Liver (tissue), 9 donors: ENCODE data around the gene RPP40. TPM values are rescaled to one million over a fixed set of nuclear protein-coding genes. Genes with fewer than 3 reads are reported as not detected.

Source experiments
- DNase-seq: peaks from one replicate; pipeline ENCODE4 v3.0.0-alpha.2; 2017; ENCODE audit warnings: low spot score
- H3K27ac ChIP-seq, 2 donors: one replicate each; pipeline ENCODE4 v1.7.0; 2013; ENCODE audit warnings: inconsistent platforms in 2 of 2, low read length in 2 of 2, control low read depth in 1 of 2, low read depth in 1 of 2, mild to moderate bottlenecking in 1 of 2
- H3K27me3 ChIP-seq, 4 donors: one replicate each; pipeline versions ENCODE4 v1.6.1 to v1.7.0; 2013; ENCODE audit warnings: low read length in 3 of 4, inconsistent platforms in 1 of 4, mild to moderate bottlenecking in 1 of 4, moderate library complexity in 1 of 4; ENCODE audit not compliant: control insufficient read depth in 4 of 4, insufficient read depth in 4 of 4
- H3K36me3 ChIP-seq, 4 donors: one replicate each; pipeline versions ENCODE4 v1.6.1 to v1.7.0; 2013; ENCODE audit warnings: low read length in 3 of 4, mild to moderate bottlenecking in 3 of 4, low read depth in 1 of 4, moderate library complexity in 1 of 4; ENCODE audit not compliant: control insufficient read depth in 4 of 4, insufficient read depth in 3 of 4
- H3K4me1 ChIP-seq, 4 donors: one replicate each; pipeline versions ENCODE4 v1.6.1 to v1.7.0; 2013; ENCODE audit warnings: low read length in 3 of 4, mild to moderate bottlenecking in 3 of 4, moderate library complexity in 1 of 4; ENCODE audit not compliant: control insufficient read depth in 4 of 4, insufficient read depth in 4 of 4
- H3K4me3 ChIP-seq, 3 donors: one replicate each; pipeline versions ENCODE4 v1.6.1 to v1.7.0; 2013; ENCODE audit warnings: low read length in 3 of 3, control low read depth in 1 of 3, low read depth in 1 of 3, mild to moderate bottlenecking in 1 of 3
- H3K9ac ChIP-seq, 2 donors: one replicate each; pipeline ENCODE4 v1.7.0; 2013; ENCODE audit warnings: low read length in 2 of 2, mild to moderate bottlenecking in 2 of 2, moderate library complexity in 2 of 2, control low read depth in 1 of 2, low read depth in 1 of 2
- H3K9me3 ChIP-seq, 4 donors: one replicate each; pipeline versions ENCODE4 v1.6.1 to v1.7.0; 2013; ENCODE audit warnings: low read length in 3 of 4; ENCODE audit not compliant: control insufficient read depth in 4 of 4
- ATF3 ChIP-seq: IDR thresholded peaks from 2 replicates; pipeline ENCODE4 v1.6.1; 2016; ENCODE audit warnings: antibody characterized with exemption
- CTCF ChIP-seq: fragments of 150-350 bp; IDR thresholded peaks from 2 replicates; pipeline ENCODE4 v1.5.1; 2017; ENCODE audit warnings: improper control_type of control experiment, low read depth, low read length; ENCODE audit not compliant: missing input control
- EGR1 ChIP-seq, 2 donors: IDR thresholded peaks; 2 replicates each; pipeline ENCODE4 v1.6.1; 2016 to 2018; ENCODE audit warnings: antibody characterized with exemption in 2 of 2, low read depth in 2 of 2
- FOXA1 ChIP-seq: IDR thresholded peaks from 2 replicates; pipeline ENCODE4 v1.6.1; 2016; ENCODE audit warnings: antibody characterized with exemption
- FOXA2 ChIP-seq: IDR thresholded peaks from 2 replicates; pipeline ENCODE4 v1.6.1; 2016; ENCODE audit warnings: antibody characterized with exemption
- GABPA ChIP-seq, 2 donors: IDR thresholded peaks in 1 of 2; conservative IDR thresholded peaks in 1 of 2; 2 replicates each; pipeline ENCODE4 v1.6.1; 2016; ENCODE audit warnings: antibody characterized with exemption in 2 of 2, mild to moderate bottlenecking in 1 of 2, moderate library complexity in 1 of 2
- HNF4A ChIP-seq, 2 donors: conservative IDR thresholded peaks; 2 replicates each; pipeline ENCODE4 v1.6.1; 2016; ENCODE audit warnings: antibody characterized with exemption in 2 of 2, mild to moderate bottlenecking in 2 of 2
- HNF4G ChIP-seq: IDR thresholded peaks from 2 replicates; pipeline ENCODE4 v1.6.1; 2016; ENCODE audit warnings: antibody characterized with exemption
- JUND ChIP-seq, 2 donors: IDR thresholded peaks; 2 replicates each; pipeline ENCODE4 v1.6.1; 2016; ENCODE audit warnings: antibody characterized with exemption in 2 of 2
- MAX ChIP-seq: IDR thresholded peaks from 2 replicates; pipeline ENCODE4 v1.6.1; 2016; ENCODE audit warnings: antibody characterized with exemption
- NR2F2 ChIP-seq: IDR thresholded peaks from 2 replicates; pipeline ENCODE4 v1.6.1; 2016; ENCODE audit warnings: antibody characterized with exemption
- RAD21 ChIP-seq, 2 donors: IDR thresholded peaks; 2 replicates each; pipeline ENCODE4 v1.6.1; 2016; ENCODE audit warnings: antibody characterized with exemption in 2 of 2, mild to moderate bottlenecking in 2 of 2
- REST ChIP-seq: IDR thresholded peaks from 2 replicates; pipeline ENCODE4 v1.6.1; 2016; ENCODE audit warnings: antibody characterized with exemption, mild to moderate bottlenecking
- RXRA ChIP-seq, 2 donors: IDR thresholded peaks; 2 replicates each; pipeline ENCODE4 v1.6.1; 2017 to 2018; ENCODE audit warnings: antibody characterized with exemption in 2 of 2, mild to moderate bottlenecking in 1 of 2
- SP1 ChIP-seq: IDR thresholded peaks from 2 replicates; pipeline ENCODE4 v1.6.1; 2018; ENCODE audit warnings: antibody characterized with exemption, mild to moderate bottlenecking
- TAF1 ChIP-seq: conservative IDR thresholded peaks from 2 replicates; pipeline ENCODE4 v1.6.1; 2016; ENCODE audit warnings: antibody characterized with exemption, mild to moderate bottlenecking
- YY1 ChIP-seq: IDR thresholded peaks from 2 replicates; pipeline ENCODE4 v1.6.1; 2016; ENCODE audit warnings: antibody characterized with exemption, mild to moderate bottlenecking
- ZBTB33 ChIP-seq: IDR thresholded peaks from 2 replicates; pipeline ENCODE4 v1.6.1; 2016; ENCODE audit warnings: antibody characterized with exemption
- whole genome bisulfite sequencing: extraction: QIAGEN DNeasy Blood & Tissue Kit; methylation state at CpG from one replicate; pipeline ENCODE4 v1.1.7; 2013; 5-methylcytosine and 5-hydroxymethylcytosine counted together
- polyA plus RNA-seq, 2 donors: library from polyadenylated mRNA; stranded (reverse) in 1 of 2; unstranded in 1 of 2; fragments of 200-250 nt in 1 of 2; fragments of >200 nt in 1 of 2; fragmentation: Nextera tagmentation in 1 of 2; extraction: Ambion mirVana in 1 of 2; gene quantifications; one replicate each; pipeline versions ENCODE4 v1.2.1 to v1.2.3, GENCODE V29; 2013 to 2015
- total RNA-seq, 2 donors: library from RNA; depleted of rRNA; stranded (reverse); fragments of >200 nt; gene quantifications; one replicate each; pipeline ENCODE4 v1.2.3, GENCODE V29; 2014
- donor health status: healthy.
- donor health status: healthy.
- donor health status: healthy.
- donor health status: healthy.
- donor health status: healthy.

Gene RPP40
- total and polyA plus RNA-seq, 4 donors, result 5.4 to 9.5 (median 8.9) TPM

- DNase-seq, result no peak
- no peaks in the 10 kb centered on the region for H3K4me1 ChIP-seq
- H3K27ac ChIP-seq, result no peak overlapping the region
- H3K4me3 ChIP-seq, result no peak overlapping the region
- H3K9me3 ChIP-seq, result peaks cover 4 to 7% (median 4%) of the 10 kb centered on the region in 4 donors
- WGBS, result 95% methylated on average over 2 of the region's 2 CpGs
- H3K27me3 ChIP-seq, result no peaks in the 10 kb centered on the region
- no peaks in the 10 kb centered on the region for H3K36me3 ChIP-seq
- no peak overlapping the region for H3K9ac ChIP-seq
- TF ChIP-seq NR2F2 (no peak), ATF3 (no peak), EGR1 (IDR thresholded peaks at IDR 0.05; ENCODE audit: low read depth in 2 of 2) (no peak)
These were observed 46.2 kb upstream of the RPP40 start for GRCh38 chr6:5050009-5050408.

- WGBS, result 95% methylated on average over 9 of the region's 9 CpGs
- no peak for TF ChIP-seq EGR1 (IDR thresholded peaks at IDR 0.05; ENCODE audit: low read depth in 2 of 2)
- TF ChIP-seq MAX, result no peak
- TF ChIP-seq CTCF, result no peak
- TF ChIP-seq FOXA1, result no peak
- TF ChIP-seq ZBTB33, result no peak
- TF ChIP-seq YY1, result no peak
- TF ChIP-seq GABPA (IDR thresholded peaks at IDR 0.05 in 1 of 2, conservative IDR thresholded peaks at IDR 0.05 in 1 of 2), result no peak
- TF ChIP-seq NR2F2, result no peak
- TF ChIP-seq RXRA (IDR thresholded peaks at IDR 0.05), result no peak
- TF ChIP-seq HNF4A (conservative IDR thresholded peaks at IDR 0.05), result no peak
- TF ChIP-seq ATF3, result no peak
- no peak for TF ChIP-seq RAD21 (IDR thresholded peaks at IDR 0.05)
- TF ChIP-seq TAF1, result no peak
- TF ChIP-seq SP1, result no peak
- no peak for TF ChIP-seq JUND (IDR thresholded peaks at IDR 0.05)
- TF ChIP-seq REST, result no peak
- TF ChIP-seq FOXA2, result no peak
- no peak for TF ChIP-seq HNF4G
- Histone ChIP-seq H3K9ac (no peak overlapping the region), H3K27ac (no peak overlapping the region), H3K4me3 (no peak overlapping the region), H3K27me3 (no peaks in the 10 kb centered on the region), H3K36me3 (no peaks in the 10 kb centered on the region), H3K9me3 (peaks cover 2 to 5% (median 3%) of the 10 kb centered on the region in 4 donors), H3K4me1 (no peaks in the 10 kb centered on the region)
- DNase-seq, result peak; percentile 23
These were observed 42.6 kb upstream of the RPP40 start for GRCh38 chr6:5046430-5046829.
